ENCODE data around the gene YOD1.

GRCh38 chr1:207050480-207051190 is 373 bp downstream of the YOD1 start:
- TF ChIP-seq CTCF (IDR thresholded peaks at IDR 0.05) (no peak), POLR2A (IDR thresholded peaks at IDR 0.05) (peak; percentile 26 to 89)

Data from thyroid gland (tissue), 4 donors.